H1 (cell line): Measurements from ENCODE around the gene NOL3. TPM values are rescaled to one million over a fixed set of nuclear protein-coding genes. Genes with fewer than 3 reads are reported as not detected.
A peak's percentile ranks its signal among the peaks of the same experiment; 100 is the strongest.

Experiments
- CTCF ChIA-PET: fragments of 300-600 bp; sonication (Branson Sonifier 250); formaldehyde crosslinking; loops from one replicate; lab custom pipeline; 2021; ENCODE audit not compliant: partially characterized antibody; lab: Charles Lee
- POLR2A ChIA-PET: fragments of 300-600 bp; sonication (Branson Sonifier 250); formaldehyde crosslinking; loops from one replicate; lab custom pipeline; 2021; ENCODE audit warnings: inconsistent platforms; ENCODE audit not compliant: partially characterized antibody; lab: Charles Lee
- DNase-seq, 2 experiments: peaks; one replicate each; pipeline versions ENCODE4 v3.0.0 to v3.0.0-alpha.2; 2010 to 2022; ENCODE audit warnings: low spot score in 2 of 2, low read depth in 1 of 2, mixed read lengths in 1 of 2
- FAIRE-seq: peaks from 2 replicates; lab custom pipeline; 2011; peaks lifted over from hg19 to GRCh38; lab: Jason Lieb, UNC
- H2AFZ ChIP-seq: 2 replicates; pipeline ENCODE4 v1.8.1; 2012; ENCODE audit warnings: low read length, inconsistent platforms
- H2AK5ac ChIP-seq: 2 replicates; pipeline ENCODE4 v1.6.1; 2013; ENCODE audit warnings: low read depth, low read length
- H2BK120ac ChIP-seq: replicated peaks from 2 replicates; pipeline ENCODE3; 2013; ENCODE audit warnings: low read depth, low read length, inconsistent platforms
- H2BK12ac ChIP-seq: 2 replicates; pipeline ENCODE4 v1.6.1; 2013; ENCODE audit warnings: low read depth, low read length
- H2BK15ac ChIP-seq: 2 replicates; pipeline ENCODE4 v1.6.1; 2013; ENCODE audit warnings: low read length
- H2BK20ac ChIP-seq: 2 replicates; pipeline ENCODE4 v1.6.1; 2013; ENCODE audit warnings: low read length
- H2BK5ac ChIP-seq: 2 replicates; pipeline ENCODE4 v1.6.1; 2013; ENCODE audit warnings: low read depth, low read length
- H3K14ac ChIP-seq: 2 replicates; pipeline ENCODE4 v1.6.1; 2013; ENCODE audit warnings: inconsistent platforms; ENCODE audit not compliant: insufficient read length
- H3K18ac ChIP-seq: 2 replicates; pipeline ENCODE4 v1.6.1; 2013; ENCODE audit warnings: low read length; ENCODE audit errors: extremely low read depth
- H3K23ac ChIP-seq: 2 replicates; pipeline ENCODE4 v1.6.1; 2013; ENCODE audit warnings: inconsistent platforms; ENCODE audit not compliant: insufficient read length
- H3K23me2 ChIP-seq: 2 replicates; pipeline ENCODE4 v1.6.1; 2013; ENCODE audit warnings: low read depth, low read length
- H3K27ac ChIP-seq: 2 replicates; pipeline ENCODE4 v1.6.1; 2011; ENCODE audit warnings: low read depth, low read length, inconsistent platforms
- H3K27me3 ChIP-seq, 4 experiments: replicated peaks in 1 of 4; 1 replicate in 1 of 4; 2 replicates in 3 of 4; pipeline versions ENCODE4 v1.6.1 to v1.8.1; 2011 to 2013; ENCODE audit warnings: low read length in 3 of 4, mild to moderate bottlenecking in 3 of 4, inconsistent platforms in 2 of 4, mixed read lengths in 2 of 4, moderate library complexity in 1 of 4; ENCODE audit not compliant: control insufficient read depth in 3 of 4, insufficient read depth in 3 of 4; ENCODE audit errors: extremely low read depth in 1 of 4
- H3K36me3 ChIP-seq, 4 experiments: 2 replicates each; pipeline versions ENCODE4 v1.6.1 to v1.8.1; 2011 to 2013; ENCODE audit warnings: mild to moderate bottlenecking in 4 of 4, low read length in 3 of 4, moderate library complexity in 2 of 4, control low read depth in 1 of 4, inconsistent platforms in 1 of 4; ENCODE audit not compliant: insufficient read depth in 4 of 4, control insufficient read depth in 2 of 4
- H3K4ac ChIP-seq: replicated peaks from 2 replicates; pipeline ENCODE3; 2013; ENCODE audit warnings: low read length, low read depth, mixed read lengths, inconsistent platforms; ENCODE audit not compliant: insufficient read length
- H3K4me1 ChIP-seq, 4 experiments: replicated peaks in 1 of 4; 1 replicate in 1 of 4; 2 replicates in 3 of 4; pipeline versions ENCODE4 v1.6.1 to v1.8.1; 2011 to 2013; ENCODE audit warnings: low read length in 3 of 4, inconsistent platforms in 2 of 4, mixed read lengths in 1 of 4; ENCODE audit not compliant: insufficient read depth in 4 of 4, control insufficient read depth in 3 of 4
- H3K4me2 ChIP-seq, 2 experiments: 2 replicates each; pipeline versions ENCODE4 v1.6.1 to v1.8.1; 2011 to 2013; ENCODE audit warnings: low read depth in 2 of 2, low read length in 2 of 2, control low read depth in 1 of 2, inconsistent platforms in 1 of 2, mild to moderate bottlenecking in 1 of 2; ENCODE audit not compliant: insufficient read depth in 1 of 2
- H3K4me3 ChIP-seq, 4 experiments: fragments of 200-600, 300-600 bp in 1 of 4; sonication (generic), shearing (Covaris generic), sonication (Bioruptor Twin) in 1 of 4; 2 replicates each; pipeline versions ENCODE4 v1.5.1 to v1.8.1; 2011 to 2016; ENCODE audit warnings: low read length in 4 of 4, low read depth in 3 of 4, control low read depth in 2 of 4, inconsistent platforms in 2 of 4, mild to moderate bottlenecking in 2 of 4, mixed read lengths in 1 of 4, moderate library complexity in 1 of 4; ENCODE audit not compliant: insufficient read depth in 2 of 4; ENCODE audit errors: extremely low read depth in 1 of 4
- H3K56ac ChIP-seq: replicated peaks from 2 replicates; pipeline ENCODE3; 2013; ENCODE audit warnings: low read depth, mild to moderate bottlenecking, mixed read lengths, low read length, inconsistent platforms; ENCODE audit not compliant: insufficient read length
- H3K79me1 ChIP-seq: 2 replicates; pipeline ENCODE4 v1.6.1; 2013; ENCODE audit warnings: low read depth, low read length, control low read depth
- H3K79me2 ChIP-seq, 2 experiments: 2 replicates each; pipeline versions ENCODE4 v1.6.1 to v1.8.1; 2012 to 2013; ENCODE audit warnings: low read length in 2 of 2, mild to moderate bottlenecking in 2 of 2, inconsistent platforms in 1 of 2; ENCODE audit not compliant: insufficient read depth in 2 of 2, control insufficient read depth in 1 of 2
- H3K9ac ChIP-seq, 4 experiments: replicated peaks in 1 of 4; 1 replicate in 1 of 4; 2 replicates in 3 of 4; pipeline versions ENCODE4 v1.6.1 to v1.8.1; 2011 to 2013; ENCODE audit warnings: low read depth in 3 of 4, low read length in 3 of 4, control low read depth in 2 of 4, mild to moderate bottlenecking in 2 of 4, moderate library complexity in 2 of 4, inconsistent platforms in 1 of 4; ENCODE audit errors: extremely low read depth in 1 of 4
- H3K9me3 ChIP-seq, 2 experiments: 2 replicates each; pipeline versions ENCODE4 v1.6.1 to v1.8.1; 2012 to 2013; ENCODE audit warnings: mild to moderate bottlenecking in 2 of 2, moderate library complexity in 2 of 2, control low read depth in 1 of 2, inconsistent platforms in 1 of 2, low read depth in 1 of 2, low read length in 1 of 2, mixed read lengths in 1 of 2; ENCODE audit not compliant: insufficient read depth in 2 of 2
- H4K20me1 ChIP-seq, 2 experiments: replicated peaks in 1 of 2; 2 replicates each; pipeline versions ENCODE3 to v1.8.1; 2011 to 2013; ENCODE audit warnings: inconsistent platforms in 2 of 2, low read length in 2 of 2, mild to moderate bottlenecking in 1 of 2; ENCODE audit not compliant: insufficient read depth in 2 of 2, control insufficient read depth in 1 of 2
- H4K5ac ChIP-seq: 2 replicates; pipeline ENCODE4 v1.6.1; 2013; ENCODE audit warnings: low read length, low read depth, mixed read lengths, inconsistent platforms; ENCODE audit not compliant: insufficient read length
- H4K8ac ChIP-seq: 2 replicates; pipeline ENCODE4 v1.8.0; 2013; ENCODE audit warnings: mild to moderate bottlenecking, moderate library complexity, low read length, inconsistent platforms; ENCODE audit not compliant: insufficient read depth; ENCODE audit errors: extremely low read depth
- H4K91ac ChIP-seq: replicated peaks from 2 replicates; pipeline ENCODE3; 2013; ENCODE audit warnings: low read length, mixed read lengths, inconsistent platforms; ENCODE audit not compliant: insufficient read length
- CEBPB ChIP-seq: IDR thresholded peaks from 2 replicates; pipeline ENCODE4 v1.6.1; 2012; ENCODE audit warnings: low read depth, low read length
- WGBS, 2 experiments: shearing (Covaris generic) in 1 of 2; methylation state at CpG; one replicate each; pipeline versions ENCODE4 v1.1.6 to v1.1.7; 2013 to 2015; ENCODE audit warnings: low lambda C conversion rate in 2 of 2, mixed read lengths in 2 of 2, inconsistent platforms in 1 of 2, low coverage in 1 of 2, missing lambda C conversion rate in 1 of 2; ENCODE audit not compliant: insufficient replicate concordance in 2 of 2, insufficient coverage in 1 of 2, insufficient read length in 1 of 2; ENCODE audit errors: extremely low coverage in 1 of 2, missing lambda C conversion rate in 1 of 2; 5-methylcytosine and 5-hydroxymethylcytosine counted together
- polyA plus RNA-seq, 7 experiments: library from polyadenylated mRNA; depleted of rRNA in 3 of 7; stranded (reverse) in 5 of 7; unstranded in 2 of 7; fragments of >200 nt in 5 of 7; fragments of 200-250 nt in 2 of 7; gene quantifications; 1 replicate in 5 of 7; 2 replicates in 1 of 7; 4 replicates in 1 of 7; pipeline versions ENCODE4 v1.2.1 to v1.2.3, GENCODE V29; 2011 to 2013; ENCODE audit warnings: missing spikeins in 2 of 7, mixed read lengths in 2 of 7
- total RNA-seq: library from RNA; stranded (reverse); fragmentation: NEBNext Ultra II Directional; extraction: Animal tissue kit (Norgen Biotek cat#: 25700); gene quantifications from 2 replicates; pipeline ENCODE4 v1.2.1, GENCODE V29; 2021

The NOL3 gene
- total and polyA plus RNA-seq, 2 of the 8 experiments (the other 6 are each of a cell fraction or from before 2014, with no cell fraction given), result 2.2 to 4.6 TPM

- Histone ChIP-seq H2AK5ac (no peak overlapping the region), H2BK20ac (no peak overlapping the region), H2BK12ac (no peak overlapping the region), H3K18ac (no peak overlapping the region), H4K91ac (no peak overlapping the region), H4K5ac (no peak overlapping the region), H3K79me2 (peaks cover 8 to 17% of the 10 kb centered on the region in 2 experiments), H3K27ac (no peak overlapping the region), H2BK5ac (no peak overlapping the region), H3K4me3 (no peak overlapping the region), H2AFZ (no peak overlapping the region), H4K20me1 (peaks cover 5 to 23% of the 10 kb centered on the region in 2 experiments), H2BK120ac (no peak overlapping the region), H3K23me2 (peaks cover 19% of the 10 kb centered on the region), H3K4me1 (peaks cover 0 to 16% (median 12%) of the 10 kb centered on the region in 4 experiments; a peak in 6 of 7 replicates), H3K56ac (no peak overlapping the region), H3K79me1 (peaks cover 10% of the 10 kb centered on the region), H3K4ac (no peak overlapping the region), H3K9me3 (no peaks in the 10 kb centered on the region), H4K8ac (0 out of 2 replicates have a peak overlapping the region, but pooled peaks have one; percentile 60), H2BK15ac (no peak overlapping the region), H3K36me3 (peaks cover 0 to 2% (median under 1%) of the 10 kb centered on the region in 4 experiments; a peak in 2 of 8 replicates), H3K9ac (no peak overlapping the region), H3K27me3 (peaks cover 8 to 32% (median 19%) of the 10 kb centered on the region in 4 experiments), H3K23ac (no peak overlapping the region), H3K14ac (no peak overlapping the region), H3K4me2 (no peak overlapping the region)
- TF ChIP-seq CEBPB, result no peak
- POLR2A ChIA-PET, result interaction anchor here (0.9 to 1.5 kb wide), 3 partner anchors 38 to 58 kb away, joined by 3 read pairs; partner anchors contain the start of genes B3GNT9 and TMEM208
- WGBS, 2 experiments, result 92% methylated on average over 11 of the region's 15 CpGs; no CpG with 5 or more reads in 1 of the 2 experiments
- CTCF ChIA-PET, result interaction anchor here (0.7 to 9.3 kb wide), 6 partner anchors 11 to 755 kb away, joined by 3 to 151 read pairs (median 4); partner anchors contain the start of genes ELMO3, LCAT, NOL3 and TMEM208
- FAIRE-seq, result no peak
- no peak for DNase-seq
Observed at GRCh38 chr16:67188798-67189197, 18.5 kb downstream of the NOL3 start.
